ENCODE measurements around the gene MEGF11. TPM values are rescaled to one million over a fixed set of nuclear protein-coding genes. Genes with fewer than 3 reads are reported as not detected.
A peak's percentile ranks its signal among the peaks of the same experiment; 100 is the strongest.

MEGF11 gene
- total RNA-seq, 2 experiments from 2014 or later: 3.3 to 6.8 TPM

GRCh38 chr15:66233487-66234415 lies 19.8 kb downstream of the MEGF11 start:
- no peaks in the 10 kb centered on the region for H3K9me3 ChIP-seq (ENCODE audit: low read length)
- no peak overlapping the region for H2AFZ ChIP-seq (ENCODE audit: low read length)
- no peak overlapping the region for H3K4me3 ChIP-seq (ENCODE audit: low read depth, low read length, poor library complexity, severe bottlenecking)
- H3K36me3 ChIP-seq (ENCODE audit: insufficient read depth, low read length): no peaks in the 10 kb centered on the region
- no peak overlapping the region for H3K4me2 ChIP-seq (ENCODE audit: low read length)
- BruUV-seq (replicated peaks): no TSS peak
- CTCF ChIA-PET (ENCODE audit: unreplicated experiment): no interaction called here
- H3K9me2 ChIP-seq (ENCODE audit: insufficient read depth, low read length): no peaks in the 10 kb centered on the region
- H3K79me2 ChIP-seq (ENCODE audit: insufficient read depth, low read depth, low read length): no peaks in the 10 kb centered on the region
- H4K20me1 ChIP-seq (ENCODE audit: insufficient read depth, low read length): no peaks in the 10 kb centered on the region
- POLR2A ChIA-PET: no interaction called here
- no peak overlapping the region for H3K27ac ChIP-seq (ENCODE audit: low read depth, low read length, poor library complexity, severe bottlenecking)
- TF ChIP-seq EZH2phosphoT487 (IDR thresholded peaks at IDR 0.05; ENCODE audit: borderline replicate concordance, low read depth, low read length) (no peak), CTCF (conservative IDR thresholded peaks at IDR 0.05; ENCODE audit: low read length) (peak; percentile 67)
- peaks cover 15% of the 10 kb centered on the region for H3K4me1 ChIP-seq (ENCODE audit: insufficient read depth, low read length, poor library complexity, severe bottlenecking)
- intact Hi-C loops (cut with micrococcal nuclease; ENCODE audit: unreplicated experiment): no loop called here
- DNase-seq (ENCODE audit: low spot score): peak; percentile 33

GRCh38 chr15:66232267-66232625 lies 21.3 kb downstream of the MEGF11 start:
- no peak for DNase-seq (ENCODE audit: low spot score)
- no peak overlapping the region for H3K4me2 ChIP-seq (ENCODE audit: low read length)
- no peak overlapping the region for H2AFZ ChIP-seq (ENCODE audit: low read length)
- H3K4me1 ChIP-seq (ENCODE audit: insufficient read depth, low read length, poor library complexity, severe bottlenecking): peaks cover 15% of the 10 kb centered on the region
- POLR2A ChIA-PET: no interaction called here
- intact Hi-C loops (cut with micrococcal nuclease; ENCODE audit: unreplicated experiment): no loop called here
- TF ChIP-seq EZH2phosphoT487 (IDR thresholded peaks at IDR 0.05; ENCODE audit: borderline replicate concordance, low read depth, low read length) (no peak), CTCF (conservative IDR thresholded peaks at IDR 0.05; ENCODE audit: low read length) (no peak)
- H4K20me1 ChIP-seq (ENCODE audit: insufficient read depth, low read length): no peaks in the 10 kb centered on the region
- no TSS peak for BruUV-seq (replicated peaks)
- no peaks in the 10 kb centered on the region for H3K9me2 ChIP-seq (ENCODE audit: insufficient read depth, low read length)
- H3K36me3 ChIP-seq (ENCODE audit: insufficient read depth, low read length): no peaks in the 10 kb centered on the region
- no peak overlapping the region for H3K27ac ChIP-seq (ENCODE audit: low read depth, low read length, poor library complexity, severe bottlenecking)
- no peaks in the 10 kb centered on the region for H3K9me3 ChIP-seq (ENCODE audit: low read length)
- CTCF ChIA-PET (ENCODE audit: unreplicated experiment): no interaction called here
- no peaks in the 10 kb centered on the region for H3K79me2 ChIP-seq (ENCODE audit: insufficient read depth, low read depth, low read length)
- H3K4me3 ChIP-seq (ENCODE audit: low read depth, low read length, poor library complexity, severe bottlenecking): no peak overlapping the region
